ENCODE results near the gene KIF21B.

DNA sequence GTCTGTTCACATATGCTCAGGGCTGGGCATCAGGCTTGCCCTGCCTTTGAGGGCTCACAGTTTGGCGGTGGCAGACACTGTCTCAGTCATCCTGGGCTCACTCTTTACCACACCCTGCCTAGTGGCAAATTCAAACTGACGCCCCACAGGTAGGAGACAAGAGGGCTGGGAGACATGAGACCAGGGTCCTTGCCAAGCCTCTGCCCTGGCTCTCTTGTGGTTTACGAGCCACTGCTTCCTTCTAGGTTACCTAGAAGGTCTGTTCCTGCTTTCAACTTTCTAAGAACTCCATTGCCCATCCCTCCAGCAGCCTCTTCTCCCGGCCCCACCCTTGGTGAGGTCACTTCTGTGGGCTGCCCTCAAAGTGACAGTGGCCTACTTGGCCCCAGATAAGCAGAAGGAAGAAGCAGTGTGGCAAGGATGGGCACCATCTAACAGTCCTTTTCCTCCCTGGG, 10.5 kb downstream of the KIF21B start:
- TF ChIP-seq, protein P1, sequence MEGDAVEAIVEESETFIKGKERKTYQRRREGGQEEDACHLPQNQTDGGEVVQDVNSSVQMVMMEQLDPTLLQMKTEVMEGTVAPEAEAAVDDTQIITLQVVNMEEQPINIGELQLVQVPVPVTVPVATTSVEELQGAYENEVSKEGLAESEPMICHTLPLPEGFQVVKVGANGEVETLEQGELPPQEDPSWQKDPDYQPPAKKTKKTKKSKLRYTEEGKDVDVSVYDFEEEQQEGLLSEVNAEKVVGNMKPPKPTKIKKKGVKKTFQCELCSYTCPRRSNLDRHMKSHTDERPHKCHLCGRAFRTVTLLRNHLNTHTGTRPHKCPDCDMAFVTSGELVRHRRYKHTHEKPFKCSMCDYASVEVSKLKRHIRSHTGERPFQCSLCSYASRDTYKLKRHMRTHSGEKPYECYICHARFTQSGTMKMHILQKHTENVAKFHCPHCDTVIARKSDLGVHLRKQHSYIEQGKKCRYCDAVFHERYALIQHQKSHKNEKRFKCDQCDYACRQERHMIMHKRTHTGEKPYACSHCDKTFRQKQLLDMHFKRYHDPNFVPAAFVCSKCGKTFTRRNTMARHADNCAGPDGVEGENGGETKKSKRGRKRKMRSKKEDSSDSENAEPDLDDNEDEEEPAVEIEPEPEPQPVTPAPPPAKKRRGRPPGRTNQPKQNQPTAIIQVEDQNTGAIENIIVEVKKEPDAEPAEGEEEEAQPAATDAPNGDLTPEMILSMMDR (IDR thresholded peaks at IDR 0.05; ENCODE audit: control extremely low read depth in 1 of 3, insufficient read depth in 1 of 3, low read depth in 1 of 3, low read length in 3 of 3): no peak
- TF ChIP-seq POLR2A (IDR thresholded peaks at IDR 0.05; ENCODE audit: control extremely low read depth in 1 of 2, low read depth in 2 of 2, low read length in 2 of 2): no peak
- TF ChIP-seq RFX5 (IDR thresholded peaks at IDR 0.05; ENCODE audit: borderline replicate concordance, low read depth, low read length): no peak
- TF ChIP-seq POLR2AphosphoS5 (IDR thresholded peaks at IDR 0.05; ENCODE audit: low read depth, low read length): no peak
